ENCODE results near the gene DUSP9. TPM values are rescaled to one million over a fixed set of nuclear protein-coding genes. Genes with fewer than 3 reads are reported as not detected.
"Not testable (repeated sequence)": the region's sequence is repeated elsewhere in the genome, so short reads cannot be mapped to it uniquely, and the experiment has no call there.

The DUSP9 gene
- total RNA-seq, 2 experiments from 2014 or later, result 0.36 TPM; not detected in 1

DNA sequence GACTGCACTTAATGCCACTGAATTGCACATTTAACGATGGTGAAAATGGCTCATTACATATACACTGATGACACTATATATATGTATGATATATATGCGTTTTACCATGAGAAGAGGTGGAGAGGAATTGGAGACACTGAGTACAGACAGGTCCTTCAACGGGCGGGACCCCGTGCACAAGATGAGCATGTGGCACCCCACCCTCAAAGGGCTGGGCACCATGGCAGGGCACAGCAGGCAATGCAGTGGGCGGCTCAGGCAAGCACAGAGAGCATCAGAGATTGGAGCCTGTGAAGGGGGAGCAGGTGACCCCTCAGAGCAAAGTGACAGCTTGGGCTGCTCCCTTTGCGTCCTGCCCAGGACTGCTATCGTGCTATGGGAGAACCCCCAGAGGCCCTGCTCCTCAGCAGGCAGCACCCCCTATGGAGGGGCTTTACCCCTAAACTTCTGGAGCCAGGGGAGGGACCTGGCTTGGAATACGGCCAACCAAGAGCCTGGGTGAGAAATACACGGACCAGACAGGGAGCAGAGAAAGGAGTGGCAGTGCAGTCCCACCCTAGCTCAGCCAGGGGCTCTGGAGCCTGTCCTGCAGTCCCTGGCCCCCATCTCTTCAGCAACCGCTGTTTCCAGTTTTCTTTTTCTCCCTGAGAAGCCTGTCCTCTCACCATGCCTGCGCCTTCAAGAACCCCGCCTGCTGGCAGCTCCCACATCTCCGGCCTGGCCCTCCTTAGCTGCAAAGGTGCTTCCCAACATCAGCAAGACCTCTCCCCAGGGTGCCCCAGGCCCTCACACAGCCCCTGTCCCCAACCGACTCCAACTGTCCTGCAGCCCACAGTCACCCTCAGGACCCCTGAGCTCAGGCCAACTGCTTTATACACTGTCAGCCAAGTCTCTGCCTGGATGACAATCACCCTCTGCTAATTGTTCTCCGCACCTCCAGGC is 51.2 kb downstream of the DUSP9 start:
- Mint-ChIP-seq H3K27me3 (ENCODE audit: low read depth) (no peaks in the 10 kb centered on the region), H3K9me3 (no peaks in the 10 kb centered on the region), H3K36me3 (ENCODE audit: low read depth) (peaks cover 4% of the 10 kb centered on the region), H3K4me3 (no peak overlapping the region), H3K4me1 (ENCODE audit: low read depth) (no peaks in the 10 kb centered on the region), H3K27ac (no peak overlapping the region)
- no peak for DNase-seq
- CTCF ChIA-PET, result no interaction called here
- intact Hi-C loops (cut with micrococcal nuclease), result no loop called here

- H3K27ac Mint-ChIP-seq; H3K27me3 Mint-ChIP-seq (ENCODE audit: low read depth); intact Hi-C loops (cut with micrococcal nuclease); H3K4me1 Mint-ChIP-seq (ENCODE audit: low read depth); CTCF ChIA-PET; H3K36me3 Mint-ChIP-seq (ENCODE audit: low read depth); DNase-seq; H3K4me3 Mint-ChIP-seq; H3K9me3 Mint-ChIP-seq: not testable (repeated sequence)
Observed at GRCh38 chrX:153699210-153699783, 52.3 kb downstream of the DUSP9 start.

- intact Hi-C loops (cut with micrococcal nuclease); H3K27ac Mint-ChIP-seq; DNase-seq; H3K9me3 Mint-ChIP-seq; H3K4me3 Mint-ChIP-seq; H3K27me3 Mint-ChIP-seq (ENCODE audit: low read depth); CTCF ChIA-PET; H3K4me1 Mint-ChIP-seq (ENCODE audit: low read depth); H3K36me3 Mint-ChIP-seq (ENCODE audit: low read depth): not testable (repeated sequence)
Observed at GRCh38 chrX:153699784-153700371, 52.9 kb downstream of the DUSP9 start.

DNA sequence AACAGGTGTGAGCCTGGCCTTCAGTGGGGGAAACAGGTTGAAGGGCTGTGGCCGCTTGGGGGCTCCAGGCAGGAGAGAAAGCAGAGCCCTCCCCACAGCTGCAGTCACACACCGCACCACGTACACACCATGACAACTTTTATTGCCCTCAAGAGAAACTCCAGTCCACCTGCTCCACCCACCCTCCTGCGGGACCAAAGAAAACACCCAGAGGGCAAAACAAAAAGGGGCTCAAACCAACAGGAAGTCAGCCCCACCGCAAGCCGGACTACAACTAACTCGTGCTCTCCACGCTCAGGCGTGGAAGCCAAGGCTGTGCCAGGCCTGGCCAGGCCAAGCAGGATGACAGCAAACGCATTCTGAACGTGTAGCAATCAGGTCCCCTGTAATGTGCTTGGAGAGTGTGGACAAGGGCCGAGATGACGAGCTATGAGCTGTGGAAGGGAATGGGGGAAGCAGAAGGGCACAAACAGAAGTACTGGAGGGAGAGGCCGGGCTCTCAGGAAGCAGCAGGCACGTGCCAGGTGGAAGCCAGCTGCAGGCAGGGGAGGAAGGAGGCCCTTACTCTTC is 53.5 kb downstream of the DUSP9 start:
- CTCF ChIA-PET, result no interaction called here
- no peak overlapping the region for H3K4me3 Mint-ChIP-seq
- DNase-seq, result no peak
- no peaks in the 10 kb centered on the region for H3K9me3 Mint-ChIP-seq
- H3K36me3 Mint-ChIP-seq (ENCODE audit: low read depth), result peaks cover 4% of the 10 kb centered on the region
- no peaks in the 10 kb centered on the region for H3K4me1 Mint-ChIP-seq (ENCODE audit: low read depth)
- no peak overlapping the region for H3K27ac Mint-ChIP-seq
- intact Hi-C loops (cut with micrococcal nuclease), result no loop called here
- H3K27me3 Mint-ChIP-seq (ENCODE audit: low read depth), result no peaks in the 10 kb centered on the region

Other genes starting within 250 kb of the DUSP9 start
- not detected for gene PNMA6E, start 245.9 kb upstream of the DUSP9 start, total RNA-seq
- under 1 TPM; 0.59 to 0.74 TPM for gene ZFP92, start 235.7 kb upstream of the DUSP9 start, total RNA-seq
- 1 to 10 TPM; 1.0 to 1.2 TPM for gene TREX2, start 201.1 kb upstream of the DUSP9 start, total RNA-seq
- 10 to 100 TPM; 63.5 to 68.5 TPM for gene HAUS7, start 176.6 kb upstream of the DUSP9 start, total RNA-seq
- gene BGN, start 152.2 kb upstream of the DUSP9 start, total RNA-seq, result not detected
- not detected for gene ATP2B3, start 129.6 kb upstream of the DUSP9 start, total RNA-seq
- 10 to 100 TPM; 13.4 to 15.1 TPM for gene CCNQ, start 48.1 kb upstream of the DUSP9 start, total RNA-seq
- under 1 TPM; 0.26 to 0.30 TPM for gene PNCK, start 26.6 kb downstream of the DUSP9 start, total RNA-seq
- under 1 TPM; 0.32 to 0.41 TPM for gene SLC6A8, start 40.7 kb downstream of the DUSP9 start, total RNA-seq
- 10 to 100 TPM; 69.5 to 71.2 TPM for gene BCAP31, start 77.2 kb downstream of the DUSP9 start, total RNA-seq
- 1 to 10 TPM; 2.5 to 3.4 TPM for gene ABCD1, start 77.7 kb downstream of the DUSP9 start, total RNA-seq
- gene PLXNB3, start 117.0 kb downstream of the DUSP9 start, total RNA-seq, result under 1 TPM; 0.05 to 0.44 TPM
- gene SRPK3, start 133.8 kb downstream of the DUSP9 start, total RNA-seq, result not detected
- 10 to 100 TPM; 46.3 to 49.9 TPM for gene IDH3G, start 147.2 kb downstream of the DUSP9 start, total RNA-seq
- 100 to 1,000 TPM; 148 to 152 TPM for gene SSR4, start 147.5 kb downstream of the DUSP9 start, total RNA-seq
- gene PDZD4, start 183.3 kb downstream of the DUSP9 start, total RNA-seq, result 1 to 10 TPM in 1 of 2 experiments, under 1 TPM in 1; 0.83 to 1.0 TPM
- under 1 TPM; 0.40 to 0.57 TPM for gene L1CAM, start 239.0 kb downstream of the DUSP9 start, total RNA-seq